IMR-90 (cell line): ENCODE results near the gene LHX5.

Experiments
- BHLHE40 ChIP-seq: fragments of 150-350 bp; IDR thresholded peaks from 2 replicates; pipeline ENCODE4 v1.6.1; 2016; ENCODE audit warnings: mild to moderate bottlenecking, low read depth, low read length
- CEBPB ChIP-seq: IDR thresholded peaks from 2 replicates; pipeline ENCODE4 v1.6.1; 2012; ENCODE audit warnings: low read depth, low read length, improper control_type of control experiment
- CHD1 ChIP-seq: IDR thresholded peaks from 2 replicates; pipeline ENCODE4 v1.6.1; 2012; ENCODE audit warnings: low read depth, low read length, improper control_type of control experiment
- CTCF ChIP-seq: conservative IDR thresholded peaks from 2 replicates; pipeline ENCODE4 v1.5.1; 2012; ENCODE audit warnings: mild to moderate bottlenecking, low read depth, low read length, improper control_type of control experiment
- FOS ChIP-seq: fragments of 150-350 bp; IDR thresholded peaks from 2 replicates; pipeline ENCODE4 v1.6.1; 2016; ENCODE audit warnings: low read depth, low read length
- MAZ ChIP-seq: IDR thresholded peaks from 2 replicates; pipeline ENCODE4 v1.6.1; 2012; ENCODE audit warnings: low read depth, mild to moderate bottlenecking, low read length, improper control_type of control experiment, moderate library complexity, borderline replicate concordance
- MXI1 ChIP-seq: IDR thresholded peaks from 2 replicates; pipeline ENCODE4 v1.6.1; 2012; ENCODE audit warnings: low read depth, mild to moderate bottlenecking, low read length, moderate library complexity, borderline replicate concordance
- POLR2A ChIP-seq: IDR thresholded peaks from 2 replicates; pipeline ENCODE4 v1.6.1; 2012; ENCODE audit warnings: mild to moderate bottlenecking, low read depth, low read length
- RAD21 ChIP-seq: IDR thresholded peaks from 2 replicates; pipeline ENCODE4 v1.6.1; 2012; ENCODE audit warnings: low read length, improper control_type of control experiment
- RCOR1 ChIP-seq: IDR thresholded peaks from 2 replicates; pipeline ENCODE4 v1.6.1; 2012; ENCODE audit warnings: mild to moderate bottlenecking, low read length, improper control_type of control experiment; ENCODE audit not compliant: insufficient replicate concordance
- RFX5 ChIP-seq: IDR thresholded peaks from 2 replicates; pipeline ENCODE4 v1.8.0; 2012; ENCODE audit warnings: low read depth, mild to moderate bottlenecking, low read length, moderate library complexity
- SMC3 ChIP-seq: fragments of 150-350 bp; IDR thresholded peaks from 2 replicates; pipeline ENCODE4 v1.6.1; 2016; ENCODE audit warnings: low read depth, mild to moderate bottlenecking, antibody characterized with exemption, low read length, moderate library complexity
- TF ChIP-seq, protein P1 (sequence below): fragments of 150-350 bp; IDR thresholded peaks from 2 replicates; pipeline ENCODE4 v1.6.1; 2017; ENCODE audit warnings: mild to moderate bottlenecking, antibody characterized with exemption, low read length, low read depth
- TF ChIP-seq, protein P2 (sequence below): fragments of 150-350 bp; IDR thresholded peaks from 2 replicates; pipeline ENCODE4 v1.6.1; 2016; ENCODE audit warnings: low read depth, mild to moderate bottlenecking, low read length, moderate library complexity, borderline replicate concordance

- TF ChIP-seq CTCF (no peak), MXI1 (no peak), RCOR1 (no peak), MAZ (no peak), RAD21 (no peak), SMC3 (no peak), POLR2A (no peak), BHLHE40 (no peak), RFX5 (no peak), FOS (no peak), CHD1 (no peak), CEBPB (no peak)
- TF ChIP-seq, protein P1, sequence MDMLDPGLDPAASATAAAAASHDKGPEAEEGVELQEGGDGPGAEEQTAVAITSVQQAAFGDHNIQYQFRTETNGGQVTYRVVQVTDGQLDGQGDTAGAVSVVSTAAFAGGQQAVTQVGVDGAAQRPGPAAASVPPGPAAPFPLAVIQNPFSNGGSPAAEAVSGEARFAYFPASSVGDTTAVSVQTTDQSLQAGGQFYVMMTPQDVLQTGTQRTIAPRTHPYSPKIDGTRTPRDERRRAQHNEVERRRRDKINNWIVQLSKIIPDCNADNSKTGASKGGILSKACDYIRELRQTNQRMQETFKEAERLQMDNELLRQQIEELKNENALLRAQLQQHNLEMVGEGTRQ = no peak
- TF ChIP-seq, protein P2, sequence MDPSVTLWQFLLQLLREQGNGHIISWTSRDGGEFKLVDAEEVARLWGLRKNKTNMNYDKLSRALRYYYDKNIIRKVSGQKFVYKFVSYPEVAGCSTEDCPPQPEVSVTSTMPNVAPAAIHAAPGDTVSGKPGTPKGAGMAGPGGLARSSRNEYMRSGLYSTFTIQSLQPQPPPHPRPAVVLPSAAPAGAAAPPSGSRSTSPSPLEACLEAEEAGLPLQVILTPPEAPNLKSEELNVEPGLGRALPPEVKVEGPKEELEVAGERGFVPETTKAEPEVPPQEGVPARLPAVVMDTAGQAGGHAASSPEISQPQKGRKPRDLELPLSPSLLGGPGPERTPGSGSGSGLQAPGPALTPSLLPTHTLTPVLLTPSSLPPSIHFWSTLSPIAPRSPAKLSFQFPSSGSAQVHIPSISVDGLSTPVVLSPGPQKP = no peak
Measured at GRCh38 chr12:113435367-113435766, 36.3 kb downstream of the LHX5 start.
